ENCODE data around the gene SERPINE1. TPM values are rescaled to one million over a fixed set of nuclear protein-coding genes. Genes with fewer than 3 reads are reported as not detected.

Gene SERPINE1
- total RNA-seq, 1 experiment from 2014 or later: 480 TPM

Other genes starting within 250 kb of the SERPINE1 start
- 1.8 and 3.3 TPM in 2 replicates for gene UFSP1, start 237.4 kb upstream of the SERPINE1 start, total RNA-seq (2014; rRNA removed; shearing (Covaris generic))
- 1.5 and 2.8 TPM in 2 replicates for gene ACHE, start 231.2 kb upstream of the SERPINE1 start, total RNA-seq (2014; rRNA removed; shearing (Covaris generic))
- not detected in 2 replicates for gene MUC3A, start 177.6 kb upstream of the SERPINE1 start, total RNA-seq (2014; rRNA removed; shearing (Covaris generic))
- not detected in 2 replicates for gene MUC12, start 157.5 kb upstream of the SERPINE1 start, total RNA-seq (2014; rRNA removed; shearing (Covaris generic))
- not detected in 2 replicates for gene MUC17, start 107.0 kb upstream of the SERPINE1 start, total RNA-seq (2014; rRNA removed; shearing (Covaris generic))
- 9.4 and 13.4 TPM in 2 replicates for gene TRIM56, start 41.6 kb upstream of the SERPINE1 start, total RNA-seq (2014; rRNA removed; shearing (Covaris generic))
- gene AP1S1, start 27.4 kb downstream of the SERPINE1 start, total RNA-seq (2014; rRNA removed; shearing (Covaris generic)): 332 and 409 TPM in 2 replicates
- 1.0 and 1.3 TPM in 2 replicates for gene VGF, start 38.5 kb downstream of the SERPINE1 start, total RNA-seq (2014; rRNA removed; shearing (Covaris generic))
- gene NAT16, start 53.2 kb downstream of the SERPINE1 start, total RNA-seq (2014; rRNA removed; shearing (Covaris generic)): 0.93 TPM in 1 of 2 replicates, not detected in the other
- not detected in 2 replicates for gene MOGAT3, start 73.9 kb downstream of the SERPINE1 start, total RNA-seq (2014; rRNA removed; shearing (Covaris generic))
- 93.9 and 105 TPM in 2 replicates for gene PLOD3, start 90.5 kb downstream of the SERPINE1 start, total RNA-seq (2014; rRNA removed; shearing (Covaris generic))
- gene ZNHIT1, start 91.1 kb downstream of the SERPINE1 start, total RNA-seq (2014; rRNA removed; shearing (Covaris generic)): 113 and 116 TPM in 2 replicates
- 3.5 and 4.0 TPM in 2 replicates for gene CLDN15, start 110.7 kb downstream of the SERPINE1 start, total RNA-seq (2014; rRNA removed; shearing (Covaris generic))
- gene FIS1, start 118.0 kb downstream of the SERPINE1 start, total RNA-seq (2014; rRNA removed; shearing (Covaris generic)): 166 and 189 TPM in 2 replicates
- gene IFT22, start 194.7 kb downstream of the SERPINE1 start, total RNA-seq (2014; rRNA removed; shearing (Covaris generic)): 76.3 and 81.6 TPM in 2 replicates
- not detected in 2 replicates for gene COL26A1, start 235.8 kb downstream of the SERPINE1 start, total RNA-seq (2014; rRNA removed; shearing (Covaris generic))